Omental fat pad (tissue), 4 donors: ENCODE results near the gene PCLO. TPM values are rescaled to one million over a fixed set of nuclear protein-coding genes. Genes with fewer than 3 reads are reported as not detected.

Experiments used
- ATAC-seq: fragments of 150-250 bp; one replicate; pipeline ENCODE4 v1.9.1; 2016; ENCODE audit warnings: mild to moderate bottlenecking, moderate library complexity; ENCODE audit not compliant: low FRiP score
- DNase-seq: peaks from one replicate; pipeline ENCODE4 v3.0.0-alpha.2; 2019; ENCODE audit warnings: low spot score
- CTCF ChIP-seq, 3 donors: fragments of 450-650 bp; IDR thresholded peaks; one replicate each; pipeline ENCODE4 v1.5.1; 2016 to 2017; ENCODE audit warnings: antibody characterized with exemption in 3 of 3, mild to moderate bottlenecking in 3 of 3, moderate library complexity in 2 of 3
- total RNA-seq, 4 donors: library from RNA; depleted of rRNA; stranded (reverse); fragments of >200 nt; gene quantifications; one replicate each; pipeline ENCODE4 v1.1.0, GENCODE V29; 2016

PCLO gene
- total RNA-seq, 4 donors from 2014 or later = 0.75 to 5.7 (median 2.0) TPM

DNA sequence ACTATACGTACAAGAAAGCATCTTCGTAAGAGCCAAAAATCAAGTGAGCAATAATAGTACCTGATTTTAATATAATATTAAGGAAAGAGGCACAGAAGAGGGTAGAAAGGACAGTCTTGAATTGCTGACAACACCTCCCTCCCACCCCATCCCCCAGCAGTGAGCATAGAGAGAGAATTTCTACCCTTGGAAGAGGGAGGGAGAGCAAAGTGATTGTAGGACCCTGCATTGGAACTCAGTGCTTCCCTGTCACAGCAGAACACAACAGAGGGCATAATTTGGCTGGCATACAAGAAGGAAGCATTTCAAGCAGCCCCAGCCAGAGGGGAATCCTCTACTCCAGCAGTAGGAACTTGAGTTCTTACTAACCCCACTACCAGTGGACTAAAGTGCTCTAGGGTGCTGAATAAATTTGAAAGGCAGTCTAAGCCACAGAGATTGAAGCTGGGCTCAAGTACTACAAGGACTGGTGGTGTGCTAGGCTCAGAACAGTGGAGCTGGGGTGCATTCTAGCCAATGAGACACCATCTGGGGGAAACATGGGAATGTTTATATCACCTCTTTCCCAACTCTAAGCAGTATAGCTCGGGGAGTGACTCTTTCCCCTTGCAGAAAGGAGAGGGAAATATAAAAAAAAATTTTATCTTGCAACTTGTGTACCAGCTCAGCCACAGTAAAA, 44.2 kb downstream of the PCLO start:
- DNase-seq (no peak), ATAC-seq (no peak)
- TF ChIP-seq CTCF (IDR thresholded peaks at IDR 0.05) = no peak

DNA sequence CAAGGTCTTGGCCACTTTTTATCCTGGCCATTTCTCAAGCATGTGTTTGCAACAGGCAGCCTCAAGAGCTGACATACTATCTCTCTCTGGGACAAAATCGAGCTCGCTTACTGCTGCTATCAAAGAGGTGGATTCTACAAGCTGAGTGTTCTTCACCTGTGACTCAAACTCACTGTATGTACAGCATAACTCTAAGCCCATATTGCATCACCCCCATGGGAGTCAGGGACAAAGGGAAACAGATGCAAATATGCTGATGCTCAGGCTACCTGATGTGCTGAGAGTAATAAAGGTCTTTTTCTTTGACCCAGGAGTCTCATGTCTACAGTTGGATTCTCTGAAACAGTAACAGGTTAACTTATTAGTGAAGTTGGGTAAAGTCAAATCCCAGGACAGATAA, 45.2 kb downstream of the PCLO start:
- ATAC-seq (no peak), DNase-seq (no peak)
- TF ChIP-seq CTCF (IDR thresholded peaks at IDR 0.05) = no peak

GRCh38 chr7:83111391-83111790, 51.3 kb downstream of the PCLO start:
- DNase-seq (no peak), ATAC-seq (no peak)
- TF ChIP-seq CTCF (IDR thresholded peaks at IDR 0.05) = no peak

GRCh38 chr7:83109352-83109751, 53.3 kb downstream of the PCLO start:
- no peak for ATAC-seq
- TF ChIP-seq CTCF (IDR thresholded peaks at IDR 0.05) = no peak

GRCh38 chr7:83105948-83106347, 56.7 kb downstream of the PCLO start:
- ATAC-seq = no peak
- DNase-seq = no peak
- TF ChIP-seq CTCF (IDR thresholded peaks at IDR 0.05) = no peak

More at GRCh38 chr7:83109352-83109751, 53.3 kb downstream of the PCLO start:
- no peak for DNase-seq

- TF ChIP-seq CTCF (IDR thresholded peaks at IDR 0.05) = no peak
- ATAC-seq = no peak
- DNase-seq = no peak
Observed at GRCh38 chr7:83105063-83105462, 57.6 kb downstream of the PCLO start.

DNA sequence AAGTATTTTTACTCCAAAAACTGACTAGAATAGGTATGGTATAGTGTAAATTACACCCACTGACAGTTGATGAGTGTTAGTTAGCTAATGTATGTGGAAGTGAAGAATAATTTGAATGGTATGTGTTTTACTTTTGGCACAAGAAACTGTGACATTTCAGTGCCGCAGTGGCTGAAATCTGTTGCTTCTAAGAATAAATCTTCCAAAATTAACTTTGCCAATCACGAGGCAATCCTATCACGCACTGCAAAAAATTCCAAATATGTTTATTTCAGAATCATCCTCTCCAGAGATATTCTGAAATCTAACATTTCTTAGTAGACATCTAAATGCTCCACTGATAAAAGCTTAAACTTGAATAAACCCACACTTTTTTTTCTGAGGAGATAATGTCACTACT, 61.2 kb downstream of the PCLO start:
- TF ChIP-seq CTCF (IDR thresholded peaks at IDR 0.05) = no peak
- ATAC-seq = no peak

More for the DNA sequence above, 61.2 kb downstream of the PCLO start:
- DNase-seq = no peak
